OCI-M1 (cell line): Measurements from ENCODE around the gene ADD1.

ENCODE experiments used
- DNase-seq: peaks from one replicate; lab custom pipeline; 2025; lab: John Stamatoyannopoulos, UW

Gene ADD1

GRCh38 chr4:2860391-2861348 is 17.0 kb downstream of the ADD1 start:
- peak; percentile 34 for DNase-seq

GRCh38 chr4:2861631-2862436 is 18.2 kb downstream of the ADD1 start:
- no peak for DNase-seq

GRCh38 chr4:2862528-2862927 is 18.9 kb downstream of the ADD1 start:
- no peak for DNase-seq

- DNase-seq, result no peak
These were observed 20.0 kb downstream of the ADD1 start for GRCh38 chr4:2863649-2864048.

GRCh38 chr4:2865196-2865780 is 21.6 kb downstream of the ADD1 start:
- no peak for DNase-seq

- no peak for DNase-seq
These were observed 22.7 kb downstream of the ADD1 start for GRCh38 chr4:2866160-2866861.

- peak; percentile 35 for DNase-seq
These were observed 23.2 kb downstream of the ADD1 start for GRCh38 chr4:2866891-2867290.

GRCh38 chr4:2867758-2868491 is 24.3 kb downstream of the ADD1 start:
- peak; percentile 90 for DNase-seq

GRCh38 chr4:2868877-2869487 is 25.3 kb downstream of the ADD1 start:
- no peak for DNase-seq

- DNase-seq, result no peak
These were observed 26.0 kb downstream of the ADD1 start for GRCh38 chr4:2869659-2870058.

GRCh38 chr4:2870082-2870481 is 26.4 kb downstream of the ADD1 start:
- DNase-seq, result no peak

GRCh38 chr4:2871466-2871865 is 27.8 kb downstream of the ADD1 start:
- no peak for DNase-seq

- DNase-seq, result peak; percentile 25
These were observed 28.3 kb downstream of the ADD1 start for GRCh38 chr4:2871911-2872310.

GRCh38 chr4:2873329-2873728 is 29.7 kb downstream of the ADD1 start:
- DNase-seq, result no peak

- no peak for DNase-seq
These were observed 31.2 kb downstream of the ADD1 start for GRCh38 chr4:2874861-2875260.

- no peak for DNase-seq
These were observed 31.9 kb downstream of the ADD1 start for GRCh38 chr4:2875556-2875955.

GRCh38 chr4:2878346-2878745 is 34.7 kb downstream of the ADD1 start:
- no peak for DNase-seq

- DNase-seq, result no peak
These were observed 35.4 kb downstream of the ADD1 start for GRCh38 chr4:2879026-2879425.

GRCh38 chr4:2881431-2881830 is 37.8 kb downstream of the ADD1 start:
- no peak for DNase-seq

GRCh38 chr4:2882341-2882740 is 38.7 kb downstream of the ADD1 start:
- no peak for DNase-seq

- no peak for DNase-seq
These were observed 42.5 kb downstream of the ADD1 start for GRCh38 chr4:2886161-2886560.
